ENCODE measurements around the gene DARS1. TPM values are rescaled to one million over a fixed set of nuclear protein-coding genes. Genes with fewer than 3 reads are reported as not detected.

Gene DARS1
- polyA plus RNA-seq, 2 donors: 52.5 to 141 TPM

DNA sequence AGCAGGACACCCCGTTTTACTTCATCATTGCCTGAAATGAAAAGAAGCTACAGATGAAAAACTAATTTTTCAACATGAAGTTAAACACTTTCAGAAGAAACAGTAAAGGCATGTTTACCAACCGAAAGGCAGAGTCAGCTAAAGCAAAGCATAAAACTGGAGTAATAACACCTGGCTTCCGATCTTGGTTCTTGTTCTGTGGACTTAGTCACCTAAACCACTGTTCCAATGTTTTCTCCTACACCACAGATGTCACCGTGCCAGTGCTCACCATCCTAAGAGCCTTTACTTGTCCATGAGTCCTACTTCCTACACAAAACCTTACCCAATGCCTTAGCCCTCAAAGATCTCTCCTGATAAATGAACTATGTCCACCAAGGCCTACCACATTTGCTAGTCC is 122.7 kb downstream of the DARS1 start:
- no peaks in the 10 kb centered on the region for H3K27me3 ChIP-seq (ENCODE audit: control insufficient read depth in 1 of 2, insufficient read depth in 2 of 2, low read length in 2 of 2)
- H3K9me3 ChIP-seq (ENCODE audit: control insufficient read depth in 2 of 2, insufficient read depth in 1 of 2, low read depth in 1 of 2, low read length in 1 of 2): no peaks in the 10 kb centered on the region
- no peaks in the 10 kb centered on the region for H3K4me1 ChIP-seq (ENCODE audit: control insufficient read depth in 2 of 2, insufficient read depth in 2 of 2, low read length in 1 of 2)
- WGBS, 2 donors: 78 to 88% methylated on average over 4 of the region's 4 CpGs
- H3K36me3 ChIP-seq (ENCODE audit: control insufficient read depth in 2 of 2, insufficient read depth in 2 of 2, low read length in 1 of 2): peaks cover 8 to 13% of the 10 kb centered on the region in 2 donors
- H3K27ac ChIP-seq (ENCODE audit: low read depth in 2 of 2, low read length in 1 of 2): no peak overlapping the region
- no peak overlapping the region for H3K4me3 ChIP-seq (ENCODE audit: low read depth in 1 of 2, low read length in 2 of 2)

Other genes with a start within 250 kb of the DARS1 start
- 10 to 100 TPM; 33.3 to 40.3 TPM for gene UBXN4, start 243.8 kb downstream of the DARS1 start, polyA plus RNA-seq
- under 1 TPM in 1 of 2 donors, not detected in 1; 0.01 TPM for gene LCT, start 148.4 kb downstream of the DARS1 start, polyA plus RNA-seq
- 10 to 100 TPM in 1 of 2 donors, 1 to 10 TPM in 1; 5.2 to 13.1 TPM for gene MCM6, start 109.2 kb downstream of the DARS1 start, polyA plus RNA-seq
- gene CXCR4, start 132.5 kb upstream of the DARS1 start, polyA plus RNA-seq: 1 to 10 TPM; 3.8 to 5.1 TPM

All from esophagus (tissue), 2 donors.